CMK (cell line): ENCODE measurements around the gene TUBA3E.
"Not testable (repeated sequence)": the region's sequence is repeated elsewhere in the genome, so short reads cannot be mapped to it uniquely, and the experiment has no call there.

Experiments
- DNase-seq: peaks from one replicate; pipeline ENCODE4 v3.0.0-alpha.2; 2010; ENCODE audit warnings: low read depth

The TUBA3E gene

DNA sequence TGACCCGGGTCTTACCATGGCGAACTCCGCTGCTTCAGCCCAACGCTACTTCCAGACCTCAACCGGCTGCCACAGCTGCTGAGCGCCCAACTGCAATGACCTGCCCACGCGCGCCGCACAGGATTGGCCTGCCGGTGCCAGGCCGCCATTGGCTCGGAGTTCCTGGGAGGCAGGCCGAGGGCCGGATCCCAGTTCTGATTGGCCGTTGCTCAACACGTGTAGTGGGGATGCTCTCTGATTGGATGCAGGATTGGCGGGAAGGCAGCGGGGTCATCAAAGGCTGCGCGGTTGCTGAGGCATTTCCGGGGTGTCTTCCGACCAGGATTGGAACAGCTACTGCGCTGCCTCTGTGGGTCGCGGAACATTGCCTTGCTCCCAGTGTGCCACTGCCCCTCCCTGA lies at the start of gene TUBA3E:
Gene TUBA3E, minus strand, starts transcription at position 97 of the 400 bp plus-strand sequence. Its CDS starts 79 bp downstream, at position 18.
- DNase-seq: no peak

- no peak for DNase-seq
These were observed 48.2 kb upstream of the TUBA3E start for GRCh38 chr2:130246430-130246829.

- DNase-seq: no peak
These were observed 47.7 kb upstream of the TUBA3E start for GRCh38 chr2:130245976-130246375.

- no peak for DNase-seq
These were observed 45.1 kb upstream of the TUBA3E start for GRCh38 chr2:130243359-130243758.

GRCh38 chr2:130241041-130241707 lies 42.9 kb upstream of the TUBA3E start:
- DNase-seq: no peak

DNA sequence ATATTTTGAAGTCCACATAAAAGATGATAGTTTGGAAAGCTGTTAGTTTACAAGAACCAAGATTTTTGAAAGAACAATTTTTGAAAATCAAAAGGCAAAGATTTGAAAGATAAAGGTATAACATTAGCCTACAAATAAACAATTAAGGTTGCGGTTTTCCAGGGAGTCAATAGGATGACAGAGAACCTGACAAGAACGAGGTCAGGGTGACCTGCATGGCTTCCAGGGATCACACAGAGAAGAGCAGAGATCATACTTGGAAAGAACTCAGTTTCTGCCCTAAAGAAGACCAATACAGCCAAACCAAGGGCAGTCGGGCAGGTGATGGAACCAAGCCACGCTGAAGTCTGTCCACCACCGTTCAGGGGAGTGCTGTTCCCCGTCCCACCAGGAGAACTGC lies 41.3 kb upstream of the TUBA3E start:
- not testable (repeated sequence) for DNase-seq

GRCh38 chr2:130233066-130233465 lies 34.8 kb upstream of the TUBA3E start:
- DNase-seq: not testable (repeated sequence)

DNA sequence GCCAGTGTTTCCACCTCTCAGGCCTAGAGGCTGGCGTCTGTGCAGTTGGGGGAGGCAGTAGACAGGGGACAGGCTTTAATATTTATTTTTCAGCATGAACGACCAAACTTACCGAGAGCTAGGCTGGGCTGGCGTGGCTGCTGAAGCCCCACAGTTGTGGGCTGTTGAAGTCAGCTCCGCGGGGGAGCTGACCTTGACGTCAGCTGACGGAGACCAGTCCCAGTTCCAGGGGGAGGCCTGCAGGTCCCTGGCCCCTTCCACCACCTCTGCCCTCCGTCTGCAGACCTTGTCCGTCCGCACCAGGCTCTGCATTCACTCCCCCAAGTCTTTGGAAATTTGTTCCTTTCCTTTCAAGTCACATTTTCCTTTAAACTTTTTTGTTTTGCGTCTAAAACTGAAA lies 33.4 kb upstream of the TUBA3E start:
- no peak for DNase-seq

GRCh38 chr2:130230907-130231306 lies 32.7 kb upstream of the TUBA3E start:
- not testable (repeated sequence) for DNase-seq

DNA sequence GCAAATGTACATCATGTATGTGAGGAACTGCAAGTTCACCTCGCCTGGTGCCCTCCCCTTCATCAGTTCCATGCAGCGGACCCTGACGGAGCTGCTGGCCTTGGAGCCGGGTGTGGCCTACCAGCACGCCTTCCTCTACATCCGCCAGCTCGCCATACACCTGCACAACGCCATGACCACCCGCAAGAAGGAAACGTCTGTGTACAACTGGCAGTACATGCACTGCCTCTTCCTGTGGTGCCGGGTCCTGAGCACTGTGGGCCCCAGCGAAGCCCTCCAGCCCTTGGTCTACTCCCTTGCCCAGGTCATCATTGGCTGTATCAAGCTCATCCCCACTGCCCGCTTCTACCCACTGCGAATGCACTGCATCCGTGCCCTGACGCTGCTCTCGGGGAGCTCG lies 32.1 kb upstream of the TUBA3E start:
- not testable (repeated sequence) for DNase-seq

GRCh38 chr2:130229161-130229510 lies 30.9 kb upstream of the TUBA3E start:
- DNase-seq: not testable (repeated sequence)

DNA sequence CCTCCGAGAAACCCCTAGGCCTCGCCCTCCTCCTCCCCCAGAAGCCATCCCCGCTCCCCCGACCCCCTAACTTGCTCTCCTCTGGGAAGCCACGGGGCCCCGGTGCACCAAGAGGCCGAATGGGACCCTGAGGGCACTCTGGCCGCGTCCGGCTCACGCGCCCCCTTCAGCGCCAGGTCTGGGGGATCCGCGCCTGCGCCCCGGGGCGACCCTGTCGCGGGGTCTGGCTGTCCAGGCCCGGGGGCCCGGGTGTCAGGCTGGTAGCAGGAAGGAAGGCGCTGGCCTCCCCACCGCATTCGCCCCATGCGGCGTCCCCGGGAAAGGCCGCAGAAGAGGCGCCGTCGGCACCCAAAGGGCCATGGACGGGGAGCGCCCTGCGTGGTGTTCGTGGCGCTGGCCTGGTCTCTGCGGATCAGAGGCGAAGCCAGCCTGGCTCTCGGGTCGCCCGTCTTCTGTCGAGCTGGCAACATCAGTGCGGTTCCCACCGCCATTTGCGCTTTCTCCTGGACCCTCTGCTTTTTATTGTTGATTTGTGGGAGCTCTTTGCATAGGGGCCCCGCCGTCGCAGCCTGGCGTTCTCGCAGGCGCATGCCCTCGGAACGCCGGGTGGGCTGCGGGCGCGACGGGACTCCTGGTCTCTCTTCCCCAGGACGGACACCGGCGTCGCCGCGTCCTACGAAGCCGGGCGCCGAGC lies 30.4 kb upstream of the TUBA3E start:
- DNase-seq: not testable (repeated sequence)

- DNase-seq: not testable (repeated sequence)
These were observed 29.8 kb upstream of the TUBA3E start for GRCh38 chr2:130228005-130228404.

DNA sequence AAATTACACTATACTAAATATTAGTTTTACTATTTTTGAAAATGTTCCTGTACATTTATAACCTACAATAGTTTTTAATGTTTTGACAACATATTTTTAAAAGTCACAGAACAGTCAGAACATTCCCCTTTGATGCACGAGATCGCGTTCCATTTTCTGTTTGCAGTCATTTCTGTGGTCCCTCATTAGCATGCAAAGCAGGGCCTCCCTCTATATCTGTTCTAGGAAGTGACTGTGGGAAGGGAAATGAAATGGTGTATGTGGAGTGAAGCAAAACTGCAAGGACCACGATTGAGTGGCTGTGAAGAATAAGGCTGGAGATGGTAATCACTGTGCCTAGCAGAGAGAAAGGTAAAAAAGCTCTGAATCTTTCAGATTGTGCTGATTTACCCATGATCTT lies 24.3 kb upstream of the TUBA3E start:
- not testable (repeated sequence) for DNase-seq

- DNase-seq: not testable (repeated sequence)
These were observed 22.3 kb upstream of the TUBA3E start for GRCh38 chr2:130220505-130220904.

DNA sequence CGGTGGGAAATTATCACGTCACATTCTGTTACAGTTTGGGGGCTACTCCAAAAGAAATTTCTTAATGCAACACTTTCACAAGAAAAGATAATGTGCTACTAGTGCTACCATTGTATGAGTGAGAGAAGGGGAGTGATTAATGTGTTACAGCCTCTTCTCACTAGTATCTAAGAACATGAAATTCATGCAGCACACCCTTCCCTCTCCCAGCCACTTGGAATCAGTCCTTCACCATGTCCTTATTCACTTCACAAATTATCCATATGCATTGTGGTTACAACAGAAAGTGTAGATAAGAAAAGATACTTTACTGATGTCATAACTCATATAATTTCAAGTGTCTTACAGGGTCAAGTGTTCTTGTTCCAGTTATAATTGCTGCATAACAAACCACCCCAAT lies 20.9 kb upstream of the TUBA3E start:
- DNase-seq: not testable (repeated sequence)

DNA sequence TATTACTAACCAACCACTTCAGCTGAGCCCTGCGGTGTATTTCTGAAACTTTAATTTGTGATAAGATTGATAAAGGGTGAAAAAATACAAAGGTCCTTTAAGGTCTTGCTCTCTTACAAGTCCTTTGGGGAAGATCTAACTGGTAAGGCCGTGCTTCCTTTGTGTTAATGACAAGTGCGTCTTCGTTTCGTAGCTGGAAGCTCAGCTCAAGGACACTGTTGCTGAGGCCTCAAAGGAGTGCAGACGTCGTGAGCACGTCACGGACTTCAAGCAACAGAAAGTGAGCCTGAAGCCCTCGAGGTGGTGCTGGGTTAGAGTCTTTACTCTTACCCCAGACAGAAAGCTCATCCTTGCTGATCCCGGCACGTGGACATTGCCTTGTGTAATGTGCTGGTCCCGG lies 8.8 kb upstream of the TUBA3E start:
- not testable (repeated sequence) for DNase-seq

DNA sequence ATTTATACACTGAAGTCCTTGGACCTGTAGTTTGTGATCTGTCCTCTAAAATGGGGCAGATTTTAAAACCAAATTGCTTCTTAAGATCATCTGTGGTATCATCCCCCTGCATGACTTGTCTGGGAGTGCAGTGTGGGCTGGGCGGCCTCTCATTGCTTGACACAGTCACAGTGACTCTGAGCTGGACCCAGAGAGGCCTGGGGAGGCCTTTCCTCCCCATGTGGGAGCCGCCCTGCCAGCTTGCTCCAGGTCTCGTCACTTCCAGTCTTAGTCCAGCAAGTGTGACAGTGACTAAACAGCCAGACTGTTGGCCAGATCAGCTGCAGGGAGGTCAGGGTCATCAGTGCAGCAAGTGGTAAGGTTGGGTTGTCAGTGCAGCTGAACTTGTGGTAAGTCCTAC lies 4.9 kb upstream of the TUBA3E start:
- not testable (repeated sequence) for DNase-seq

- not testable (repeated sequence) for DNase-seq
These were observed 4.3 kb upstream of the TUBA3E start for GRCh38 chr2:130202518-130202917.

DNA sequence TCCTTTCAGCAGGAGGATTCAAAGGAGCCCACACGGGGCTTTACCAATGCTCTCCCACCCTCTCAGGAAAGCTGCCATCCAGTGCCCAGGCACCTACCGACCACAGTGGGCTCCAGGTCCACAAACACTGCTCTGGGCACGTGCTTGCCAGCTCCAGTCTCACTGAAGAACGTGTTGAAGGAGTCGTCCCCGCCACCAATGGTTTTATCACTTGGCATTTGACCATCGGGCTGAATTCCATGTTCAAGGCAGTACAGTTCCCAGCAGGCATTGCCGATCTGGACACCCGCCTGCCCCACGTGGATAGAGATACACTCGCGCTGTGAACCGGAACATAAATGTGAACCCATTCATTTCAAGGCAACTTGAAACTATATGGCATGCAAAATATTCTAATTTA lies 2.2 kb downstream of the TUBA3E start:
- DNase-seq: not testable (repeated sequence)

DNA sequence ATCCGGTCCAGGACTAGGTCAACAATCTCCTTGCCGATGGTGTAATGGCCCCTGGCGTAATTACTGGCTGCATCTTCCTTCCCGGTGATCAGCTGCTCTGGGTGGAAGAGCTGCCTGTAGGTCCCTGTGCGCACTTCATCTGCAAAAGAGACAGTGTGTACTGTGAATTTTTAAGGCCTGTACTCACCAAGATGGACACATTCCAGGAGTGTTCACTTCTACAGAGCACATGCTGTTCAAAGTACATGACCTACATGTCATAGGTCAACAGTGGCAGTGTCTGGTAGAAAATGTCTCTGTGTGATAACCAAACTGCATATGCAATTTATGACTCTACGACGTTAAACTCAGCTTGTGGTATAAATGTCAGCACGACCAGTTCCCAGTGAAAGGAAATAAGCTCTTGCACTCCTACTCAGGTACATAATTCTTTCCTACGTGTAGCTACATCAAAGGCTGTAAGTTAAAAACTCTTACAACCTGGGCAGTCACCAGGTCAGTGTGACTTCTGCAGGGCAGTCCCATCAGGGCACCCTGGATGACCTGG lies 3.1 kb downstream of the TUBA3E start:
- not testable (repeated sequence) for DNase-seq

DNA sequence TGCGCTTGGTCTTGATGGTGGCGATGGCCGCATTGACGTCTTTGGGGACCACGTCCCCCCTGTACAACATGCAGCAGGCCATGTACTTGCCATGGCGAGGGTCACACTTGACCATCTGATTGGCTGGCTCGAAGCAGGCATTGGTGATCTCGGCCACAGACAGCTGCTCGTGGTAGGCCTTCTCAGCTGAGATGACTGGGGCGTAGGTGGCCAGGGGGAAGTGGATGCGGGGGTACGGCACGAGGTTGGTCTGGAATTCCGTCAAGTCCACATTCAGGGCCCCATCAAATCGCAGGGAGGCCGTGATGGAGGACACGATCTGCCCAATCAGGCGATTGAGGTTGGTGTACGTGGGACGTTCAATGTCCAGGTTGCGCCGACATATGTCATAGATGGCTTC lies 4.4 kb downstream of the TUBA3E start:
- not testable (repeated sequence) for DNase-seq

DNA sequence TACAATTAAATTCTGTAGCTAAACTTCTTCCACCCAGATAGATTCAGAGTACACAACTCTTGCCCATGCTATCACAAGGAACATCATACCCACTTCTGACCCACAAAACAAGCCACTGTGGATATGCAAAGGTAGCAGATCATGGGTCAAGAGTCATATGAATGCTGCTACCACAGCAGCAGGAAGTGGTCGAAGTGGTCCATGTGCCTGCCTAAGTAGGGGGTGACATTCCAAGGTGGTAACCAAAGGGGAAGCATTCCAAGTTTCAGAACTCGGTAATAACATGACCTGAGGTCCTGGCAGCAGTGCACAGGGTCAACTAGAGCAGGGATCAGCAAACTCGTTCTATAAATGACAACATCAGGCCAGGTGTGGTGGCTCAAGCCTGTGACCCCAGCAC lies 5.8 kb downstream of the TUBA3E start:
- DNase-seq: not testable (repeated sequence)
